Kasumi-1 (cell line): ENCODE measurements around the gene SLCO3A1.

Experiments used
- DNase-seq, 2 experiments: peaks; one replicate each; lab custom pipeline; 2025; lab: John Stamatoyannopoulos, UW

The SLCO3A1 gene

DNA sequence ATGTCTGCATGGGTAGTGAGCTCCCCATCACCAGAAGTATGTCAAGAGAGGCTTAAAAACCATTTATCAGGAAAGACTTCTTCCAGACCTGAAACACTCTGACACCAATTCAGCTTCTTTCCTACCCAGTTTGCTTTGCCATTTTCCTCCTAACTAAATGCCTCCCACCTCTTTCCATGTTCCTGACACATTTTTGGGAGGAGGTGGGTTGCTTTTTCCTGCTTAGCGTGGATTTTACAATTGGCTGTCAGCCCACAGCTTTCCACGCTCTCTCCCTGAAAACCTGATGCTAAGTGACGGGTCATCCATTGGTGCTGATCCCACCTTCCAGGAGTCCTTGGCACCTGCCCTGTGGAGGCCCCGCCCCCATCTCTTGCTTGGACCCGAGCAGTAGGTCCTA lies 275.3 kb downstream of the SLCO3A1 start:
- DNase-seq, result no peak

DNA sequence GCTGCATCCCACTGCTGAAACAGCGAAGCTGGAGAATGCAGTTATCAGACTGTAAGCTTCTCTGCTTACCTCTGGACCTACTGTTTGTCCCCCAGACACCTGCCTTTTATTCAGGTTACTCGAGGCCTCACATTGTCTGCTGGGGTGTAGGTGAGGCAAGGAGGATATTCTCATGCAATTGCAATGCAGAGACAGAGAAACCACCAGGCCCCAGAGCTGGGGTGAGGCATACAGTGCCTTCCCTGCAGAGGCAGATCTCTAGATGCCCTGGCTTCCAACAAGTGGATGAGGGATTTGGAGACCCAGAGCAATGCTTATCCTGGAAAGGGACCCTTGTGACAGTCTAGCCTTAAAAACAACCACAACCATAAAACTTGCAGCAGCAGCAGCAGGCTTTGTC lies 276.7 kb downstream of the SLCO3A1 start:
- no peak for DNase-seq

DNA sequence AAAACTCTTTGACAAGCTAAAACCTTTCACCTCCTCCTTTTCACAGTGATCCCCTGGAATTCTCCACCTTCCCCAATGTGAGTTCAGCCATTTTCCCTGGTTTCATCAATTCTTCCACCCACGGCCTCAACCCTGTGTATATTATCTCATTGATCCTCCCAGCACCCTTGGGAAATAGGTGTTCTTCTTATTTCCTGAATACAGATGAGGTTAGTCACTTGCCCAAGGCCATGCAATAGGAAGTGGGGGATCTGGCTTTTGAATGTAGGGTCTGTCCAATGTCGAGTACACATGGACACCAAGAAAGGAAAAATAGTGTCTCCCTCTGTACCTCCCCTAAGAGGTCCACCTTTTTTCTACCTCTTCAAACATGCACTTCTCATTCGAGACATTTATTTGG lies 277.4 kb downstream of the SLCO3A1 start:
- DNase-seq, result no peak

DNA sequence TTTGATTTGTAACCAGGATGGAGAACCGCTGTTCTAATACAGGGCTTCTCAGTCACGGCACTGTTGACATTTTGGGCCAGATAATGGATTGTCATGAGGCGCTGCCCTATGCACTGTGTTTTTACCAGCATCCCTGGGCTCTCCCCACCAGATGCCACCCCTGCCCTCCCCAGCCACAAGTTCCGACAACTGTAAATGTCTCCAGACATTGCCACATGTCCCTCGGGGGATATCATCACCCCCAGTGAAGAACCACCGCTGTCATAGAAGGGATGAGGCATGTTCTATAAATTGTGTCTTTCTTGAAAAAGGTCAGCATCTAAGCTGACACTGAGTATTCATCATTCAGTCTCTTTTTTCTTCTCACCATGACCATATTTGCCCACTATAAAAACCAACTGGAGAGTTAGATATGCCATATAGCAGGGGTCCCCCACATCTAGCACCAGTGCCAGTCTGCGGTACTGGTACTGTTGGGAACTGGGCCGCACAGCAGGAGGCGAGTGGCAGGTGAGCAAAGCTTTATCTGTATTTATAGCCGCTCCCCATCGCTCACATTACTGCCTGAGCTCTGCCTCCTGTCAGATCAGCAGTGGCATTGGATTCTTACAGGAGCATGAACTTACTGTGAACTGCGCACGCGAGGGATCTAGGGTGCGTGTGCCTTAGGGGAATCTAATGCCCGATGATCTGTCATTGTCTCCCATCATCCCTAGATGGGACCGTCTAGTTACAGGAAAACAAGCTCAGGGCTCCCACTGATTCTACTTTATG lies 279.7 kb downstream of the SLCO3A1 start:
- no peak for DNase-seq

DNA sequence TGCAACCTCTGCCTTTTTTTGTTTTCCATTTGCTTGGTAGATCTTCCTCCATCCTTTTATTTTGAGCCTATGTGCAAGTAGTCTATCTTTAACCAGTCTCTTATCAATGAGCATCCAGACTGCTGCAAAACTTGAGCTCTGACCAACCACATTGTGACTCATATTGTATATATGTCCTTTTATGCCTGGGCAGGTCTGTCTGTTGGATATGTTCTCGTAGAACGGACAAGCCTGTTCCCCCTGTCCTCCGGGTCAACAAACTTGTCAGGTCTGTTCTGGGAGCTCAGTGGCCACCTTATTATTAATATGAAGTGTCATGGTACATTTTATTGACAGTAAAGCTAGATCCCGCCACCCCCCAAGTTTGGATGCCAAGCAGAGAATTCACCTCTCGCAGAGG lies 287.3 kb downstream of the SLCO3A1 start:
- no peak for DNase-seq

DNA sequence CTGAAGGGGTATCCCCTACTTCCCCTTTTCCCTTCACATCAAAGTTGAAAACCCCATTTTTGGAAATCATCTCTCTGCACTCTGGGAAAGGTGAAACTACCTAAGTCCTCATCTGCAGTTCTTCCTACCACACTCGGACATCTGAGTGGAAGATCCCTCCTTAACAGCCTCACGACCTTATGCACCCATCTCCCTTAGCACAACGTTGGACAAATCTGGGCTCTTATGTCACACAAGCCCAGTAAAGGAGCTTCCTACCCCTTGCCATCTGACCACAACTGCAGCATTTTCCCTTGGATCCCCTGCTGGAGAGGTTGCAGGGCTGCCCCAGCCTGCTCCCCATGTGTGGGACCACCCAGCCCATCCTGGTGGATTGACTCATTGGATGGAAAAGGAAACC lies 288.1 kb downstream of the SLCO3A1 start:
- DNase-seq, result no peak

DNA sequence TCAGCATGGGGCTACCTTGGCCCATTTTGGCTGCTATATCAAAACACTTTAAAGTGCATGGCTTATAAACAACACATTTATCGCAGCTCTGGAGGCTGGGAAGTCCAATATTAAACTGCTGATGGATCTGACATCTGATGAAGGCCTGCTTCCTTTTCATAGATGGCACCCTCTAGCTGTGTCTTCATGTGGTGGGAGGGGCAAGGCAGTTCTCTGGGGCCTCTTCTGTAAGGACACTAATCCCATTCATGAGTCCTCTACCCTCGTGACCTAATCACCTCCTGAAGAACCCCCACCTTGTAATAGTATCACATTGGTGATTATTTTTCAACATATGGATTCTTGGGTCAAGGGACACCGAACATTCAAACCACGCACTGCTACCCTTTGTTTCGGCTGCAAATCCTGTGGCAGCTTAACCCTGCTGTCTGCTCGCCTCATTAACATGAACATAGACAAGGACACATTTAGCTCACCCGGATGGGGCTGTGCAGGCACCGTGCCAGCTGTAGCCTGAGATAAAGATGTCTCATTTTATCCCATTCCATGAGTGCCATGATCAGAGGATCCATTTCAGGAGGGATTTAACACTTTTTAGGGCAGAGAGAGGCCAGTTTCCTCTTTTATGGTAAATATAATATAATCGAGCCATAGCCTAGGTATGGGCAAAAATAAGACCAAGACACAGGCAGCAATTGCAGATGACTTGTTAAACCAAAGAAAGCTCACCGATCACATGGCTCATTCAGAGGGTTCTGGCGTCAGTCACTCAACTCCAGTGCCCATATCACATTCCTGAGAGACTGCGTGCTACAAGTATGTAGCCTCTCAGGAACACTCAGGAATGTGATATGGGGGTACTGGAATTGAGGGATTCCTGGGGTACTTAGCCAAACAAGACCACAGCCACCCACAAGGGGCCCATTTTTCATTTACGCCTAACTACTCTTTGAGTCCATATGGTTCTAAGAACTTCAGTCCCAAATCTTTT lies 289.0 kb downstream of the SLCO3A1 start:
- DNase-seq, result no peak

DNA sequence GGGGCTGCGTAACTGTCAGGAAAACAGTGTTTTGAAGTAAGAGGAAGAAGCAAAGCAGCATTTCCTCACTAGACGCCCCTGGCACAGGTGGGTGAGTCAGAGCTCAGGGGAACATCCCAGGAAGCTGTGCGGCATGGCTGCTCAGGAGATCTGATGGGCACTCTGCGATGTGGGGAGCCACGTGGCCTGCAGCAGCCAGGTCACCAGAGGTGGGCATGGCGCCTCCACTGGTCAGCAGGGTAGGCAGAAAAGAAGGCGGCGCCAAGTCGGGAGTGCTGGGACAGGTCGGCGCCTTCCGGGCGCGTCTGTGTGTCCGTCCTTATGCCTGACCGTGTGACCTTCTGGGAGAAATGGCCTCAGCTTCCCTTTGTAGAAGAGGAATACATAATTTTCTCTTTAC lies 290.3 kb downstream of the SLCO3A1 start:
- no peak for DNase-seq

DNA sequence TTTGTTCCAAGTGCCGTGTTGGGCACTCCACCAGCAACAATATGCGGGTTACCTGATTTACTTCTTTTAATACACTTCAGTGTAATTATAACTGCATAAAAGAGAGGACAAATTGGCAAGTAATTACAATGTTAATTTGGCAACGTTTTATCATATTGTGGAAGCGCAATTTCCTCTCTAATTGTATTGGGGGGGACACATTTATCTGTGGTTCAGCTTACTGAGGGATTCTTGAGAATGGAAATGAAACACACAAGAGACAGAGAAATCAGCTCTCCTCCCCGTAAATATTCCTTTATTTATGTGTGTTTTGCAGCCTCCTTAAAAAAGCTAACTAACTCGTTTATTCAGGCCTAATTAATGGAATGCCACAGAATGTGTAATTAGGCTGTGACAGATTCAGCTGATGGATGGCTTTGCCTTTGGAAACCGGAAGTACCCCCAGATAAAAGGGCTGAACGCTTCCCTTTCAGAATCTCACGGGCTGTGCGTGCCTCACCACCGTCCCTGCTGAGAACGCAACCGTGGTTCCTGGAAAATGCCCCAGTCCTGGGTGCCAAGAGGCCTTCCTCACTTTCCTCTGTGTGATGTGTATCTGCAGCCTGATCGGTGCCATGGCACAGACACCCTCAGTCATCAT lies 293.1 kb downstream of the SLCO3A1 start:
- DNase-seq, result no peak

DNA sequence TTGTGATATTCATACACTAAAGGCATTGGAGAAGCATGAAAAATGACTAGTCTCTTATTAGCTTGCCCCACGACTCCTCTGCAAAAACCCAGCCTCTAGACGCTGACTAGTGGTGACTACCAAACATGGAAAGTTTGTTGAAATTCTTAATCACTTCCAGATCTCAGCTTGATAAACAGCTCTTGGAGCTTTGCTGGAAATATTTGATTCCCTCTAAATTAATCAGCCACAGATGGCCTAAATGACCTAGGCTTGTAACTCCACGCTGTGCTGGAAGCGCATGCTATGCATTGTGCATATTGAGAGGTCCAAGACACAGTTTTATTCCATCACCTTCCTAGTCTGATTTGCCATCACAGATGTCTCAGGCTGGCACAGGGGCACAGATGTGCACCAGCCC lies 295.5 kb downstream of the SLCO3A1 start:
- no peak for DNase-seq

DNA sequence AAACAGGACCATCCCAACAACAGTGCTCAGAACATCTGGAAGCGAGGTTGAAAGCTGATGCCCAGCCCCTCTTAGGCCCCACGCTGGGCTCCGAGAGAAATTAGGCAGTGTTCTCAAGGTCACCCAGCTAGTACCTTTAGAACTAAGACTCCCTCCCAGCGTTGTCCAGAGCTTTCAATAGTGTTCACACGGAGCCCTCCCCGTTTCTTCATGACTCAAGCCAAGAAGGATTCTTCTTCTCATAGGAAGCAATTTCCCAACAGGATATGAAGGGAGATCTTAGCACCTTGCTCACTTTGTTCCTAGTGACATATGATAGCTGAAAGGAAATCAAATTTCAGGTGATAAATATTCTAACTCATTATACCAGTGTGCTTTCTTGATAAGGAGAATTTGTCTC lies 296.0 kb downstream of the SLCO3A1 start:
- DNase-seq, result no peak

DNA sequence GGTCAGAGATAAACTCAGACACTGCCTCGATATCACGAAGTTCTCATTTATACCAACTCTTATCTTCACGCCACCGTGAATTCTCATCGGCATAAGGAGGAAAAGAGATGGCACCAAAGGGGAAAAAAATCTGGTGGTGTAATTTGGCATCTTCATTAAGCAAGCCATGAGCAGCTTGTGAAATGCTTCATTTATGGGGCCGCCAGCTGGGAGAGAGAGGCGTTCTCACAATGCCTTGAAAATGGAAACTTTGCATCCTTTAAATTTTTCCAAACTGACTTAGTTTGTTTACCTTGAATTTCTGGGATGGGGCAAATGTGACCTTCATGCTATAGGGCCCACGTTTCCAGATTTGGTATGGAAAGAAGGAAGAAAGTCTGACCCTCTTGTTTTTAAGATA lies 297.7 kb downstream of the SLCO3A1 start:
- no peak for DNase-seq

DNA sequence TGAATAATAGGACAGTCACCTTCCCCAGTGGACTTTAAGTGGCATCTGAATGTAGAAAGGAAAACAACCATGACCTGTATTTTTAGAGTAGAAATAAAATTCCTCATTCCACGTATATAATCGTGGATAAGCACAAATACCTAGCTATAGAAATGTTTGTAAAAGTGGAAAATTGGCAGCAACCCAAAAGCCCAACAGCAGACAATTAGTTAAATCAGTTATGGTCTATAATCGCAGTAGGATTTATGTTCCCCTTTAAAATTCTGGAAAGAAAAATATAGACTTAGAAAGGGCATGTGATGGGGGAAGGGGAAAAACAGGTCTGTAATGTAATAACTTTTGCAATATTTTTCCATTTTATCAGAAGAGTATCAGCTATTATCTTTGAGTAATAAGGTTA lies 298.2 kb downstream of the SLCO3A1 start:
- DNase-seq, result no peak

DNA sequence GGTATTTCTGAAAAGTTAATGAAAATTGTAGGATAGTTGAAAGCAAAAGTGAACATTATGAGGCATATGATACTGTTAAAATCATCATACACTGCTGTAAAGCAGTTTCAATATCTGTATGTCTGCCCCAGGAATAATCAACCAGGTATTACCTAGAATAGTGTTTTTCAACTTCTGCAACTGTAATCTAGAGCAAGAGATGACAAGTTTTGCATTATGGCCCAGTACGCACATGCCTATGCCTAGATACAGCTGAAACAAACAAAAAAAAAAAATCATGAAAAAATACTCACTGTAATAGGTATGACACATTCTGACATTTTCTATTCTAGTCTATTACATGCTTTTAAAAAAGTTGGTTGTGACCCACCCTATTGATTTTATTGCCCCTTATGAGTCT lies 299.5 kb downstream of the SLCO3A1 start:
- no peak for DNase-seq

DNA sequence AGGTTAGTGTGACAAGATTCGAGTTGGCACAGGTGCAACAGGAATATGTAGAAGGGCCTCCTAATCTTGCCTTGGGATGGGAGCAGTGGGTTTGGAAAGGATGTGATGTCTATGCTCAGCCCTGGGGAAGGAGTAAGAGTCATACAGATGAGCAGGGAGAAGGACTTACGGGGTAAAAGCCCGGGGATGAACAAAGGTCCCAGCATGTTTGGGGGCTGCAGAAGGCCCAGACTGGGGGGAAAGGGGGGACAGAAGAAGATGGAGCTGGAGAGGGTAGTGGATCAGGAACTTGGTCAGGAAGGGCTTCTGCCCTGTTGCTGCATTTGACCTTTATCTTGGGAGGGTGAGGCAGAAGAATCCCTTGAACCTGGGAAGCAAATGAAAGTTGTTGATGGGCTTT lies 300.1 kb downstream of the SLCO3A1 start:
- DNase-seq, result no peak

DNA sequence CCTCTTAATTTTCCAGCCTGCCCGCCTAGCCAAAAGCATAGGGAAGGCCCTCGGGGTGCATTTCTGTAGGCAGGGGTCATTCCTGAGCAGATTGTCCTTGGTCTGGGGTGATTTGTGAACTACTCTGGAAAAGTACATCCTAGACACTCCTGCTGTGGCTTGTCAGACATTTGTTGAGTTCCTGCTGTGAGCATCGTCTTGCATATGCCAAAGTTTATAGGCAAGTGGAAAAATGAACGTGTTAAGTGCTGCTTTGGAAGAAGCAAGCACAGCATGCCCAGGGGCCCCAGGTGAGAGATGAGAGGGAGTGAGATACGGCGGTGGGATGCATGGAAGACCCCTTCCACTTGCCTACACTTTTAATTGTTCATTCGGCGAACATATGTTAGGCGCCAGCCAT lies 302.4 kb downstream of the SLCO3A1 start:
- no peak for DNase-seq

DNA sequence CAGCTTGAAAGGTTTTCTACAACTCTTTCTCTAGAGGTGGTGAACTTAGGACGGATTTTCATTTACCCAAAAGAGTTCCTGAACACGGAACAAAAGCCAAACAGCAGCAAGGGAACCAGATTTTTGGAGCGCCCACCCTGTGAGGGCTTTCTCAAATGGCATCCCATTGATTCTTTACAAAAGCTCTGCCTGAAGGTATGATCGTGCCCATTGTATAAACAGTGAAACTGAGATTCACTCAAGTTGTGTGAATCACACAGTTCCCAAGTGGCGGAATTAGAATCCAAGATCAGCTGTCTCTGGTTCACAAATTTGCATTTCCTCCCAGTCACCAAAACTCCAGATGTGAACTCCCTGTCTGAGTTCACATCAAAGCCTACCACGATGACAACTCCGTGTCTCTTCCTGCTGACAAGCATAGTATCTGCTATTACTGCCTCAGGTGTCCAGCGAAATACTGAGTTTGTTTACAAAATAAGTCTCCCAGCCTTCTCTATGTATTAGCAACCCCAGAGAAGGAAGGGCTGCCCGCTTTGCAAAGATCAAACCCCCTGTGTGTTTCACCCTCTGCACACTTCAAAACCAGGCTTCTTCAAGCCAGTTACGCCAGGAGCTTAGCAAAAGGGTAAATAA lies 304.3 kb downstream of the SLCO3A1 start:
- DNase-seq, result no peak

DNA sequence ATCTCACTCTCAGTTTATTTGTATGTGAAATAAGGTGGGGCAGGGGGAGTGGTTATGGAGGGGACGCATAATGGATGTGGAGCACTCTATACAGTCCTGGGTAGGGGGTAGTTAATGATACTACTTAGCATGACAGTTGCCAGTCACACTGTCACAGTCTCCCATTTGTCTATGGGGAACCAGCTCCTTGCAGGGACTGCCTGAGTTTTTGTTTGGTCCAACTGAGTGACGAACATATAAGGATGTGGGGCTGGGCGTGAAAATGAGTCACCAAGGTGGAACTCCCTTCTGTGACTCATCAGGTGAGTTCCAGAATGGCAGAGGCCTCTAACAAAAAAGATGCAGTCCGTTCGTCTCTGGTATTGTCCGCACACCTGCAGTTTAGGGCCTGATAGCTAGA lies 304.9 kb downstream of the SLCO3A1 start:
- no peak for DNase-seq

DNA sequence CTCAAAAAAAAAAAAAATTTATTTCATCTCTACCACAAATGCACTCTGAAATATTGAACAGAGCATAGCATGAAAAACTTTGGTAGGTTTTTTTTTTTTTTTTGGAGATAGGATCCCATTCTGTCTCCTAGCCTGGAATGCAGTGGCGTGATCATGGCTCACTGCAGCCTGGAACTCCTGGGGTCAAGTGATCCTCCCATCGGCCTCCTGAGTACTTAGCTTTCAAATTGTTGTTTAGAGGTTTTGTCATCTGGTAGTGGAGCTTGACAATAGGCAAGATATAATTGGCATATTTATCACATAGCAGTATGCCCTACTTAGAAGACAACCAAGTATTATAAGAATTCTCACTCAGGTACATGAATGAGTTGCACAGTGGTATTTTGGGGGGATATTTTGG lies 306.0 kb downstream of the SLCO3A1 start:
- DNase-seq, result no peak

DNA sequence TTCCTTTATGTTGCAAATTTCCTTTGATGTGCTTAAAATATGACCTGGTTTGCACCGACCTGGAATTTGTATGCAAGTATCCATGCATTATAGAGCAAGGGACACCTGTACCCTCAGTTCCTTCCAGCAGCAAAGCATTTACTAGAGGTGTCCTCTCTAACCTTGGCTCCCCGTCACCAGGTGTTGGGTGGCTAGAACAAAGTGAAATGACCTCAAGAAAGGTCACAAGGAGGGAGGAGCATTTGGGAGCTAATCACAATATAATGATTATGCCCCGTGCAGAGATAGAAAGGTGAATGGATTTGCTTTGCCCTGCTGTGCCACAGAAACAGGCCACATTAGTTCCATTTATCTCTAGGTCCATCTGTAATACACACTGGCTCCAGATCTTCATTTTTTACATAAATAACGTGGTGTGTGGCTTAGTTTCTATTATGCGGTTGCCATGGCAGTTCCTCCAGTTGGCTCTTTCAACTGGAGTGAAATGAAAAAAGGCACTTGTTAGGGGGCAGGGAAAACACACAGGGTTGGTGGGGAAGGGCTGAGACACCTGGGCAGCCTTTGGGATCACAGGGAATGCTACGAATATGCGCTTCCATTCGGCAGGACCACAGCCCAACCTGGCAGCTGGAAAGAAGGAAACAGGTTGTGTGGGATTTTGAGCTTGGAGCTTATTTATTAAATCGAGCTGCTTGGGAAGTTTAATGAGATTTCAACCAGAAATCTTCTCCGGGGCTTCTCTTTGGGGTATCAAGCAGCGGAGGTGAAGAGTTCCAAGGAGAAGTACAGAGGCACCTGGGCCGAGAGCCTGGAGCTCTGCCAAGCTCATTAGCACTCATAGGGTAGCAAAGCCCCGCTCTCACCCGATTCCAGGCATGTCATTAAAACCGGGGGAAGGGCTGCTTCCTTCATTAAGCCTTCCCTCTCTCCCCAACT lies 306.7 kb downstream of the SLCO3A1 start:
- no peak for DNase-seq

DNA sequence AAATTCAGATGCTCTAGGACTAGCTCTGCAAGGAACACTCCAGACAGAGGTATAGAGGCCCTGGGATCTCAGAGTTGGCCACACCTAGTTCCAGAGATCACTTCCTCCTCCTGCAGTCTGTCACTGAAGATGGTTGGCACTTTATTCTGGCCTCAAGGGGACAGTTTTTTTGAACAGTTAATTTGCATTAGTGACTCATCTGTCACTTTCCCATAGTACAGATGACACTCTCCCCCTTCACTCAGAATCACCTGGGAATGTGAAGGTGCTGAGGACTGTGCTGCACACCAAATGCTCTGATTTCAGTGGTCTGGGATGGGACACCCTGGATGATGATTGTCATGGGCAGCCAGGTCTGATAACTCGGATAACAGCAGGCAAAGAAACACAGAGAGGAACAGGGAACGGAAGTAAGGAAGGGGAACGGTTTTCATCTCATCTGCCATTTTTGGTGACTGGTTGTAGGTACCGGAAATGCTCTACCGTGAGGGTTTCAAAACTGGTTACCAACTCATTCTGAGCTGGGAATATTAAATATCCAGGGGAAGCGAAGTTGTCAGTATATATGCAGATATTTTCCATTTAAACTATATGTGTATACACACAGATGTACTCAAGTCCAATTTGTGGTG lies 307.6 kb downstream of the SLCO3A1 start:
- peak; percentile 62 to 74 for DNase-seq
